Heart left ventricle (tissue), 16 donors: ENCODE results near the gene FDXACB1. TPM values are rescaled to one million over a fixed set of nuclear protein-coding genes. Genes with fewer than 3 reads are reported as not detected.

ENCODE experiments used
- ATAC-seq, 4 donors: fragments of 200-7000 bp; cut with Tn5 transposase; one replicate each; pipeline ENCODE4 v1.9.1; 2020 to 2022; ENCODE audit warnings: moderate library complexity in 4 of 4, mild to moderate bottlenecking in 3 of 4, moderate number of reproducible peaks in 1 of 4
- DNase-seq, 5 donors: peaks; one replicate each; pipeline ENCODE4 v3.0.0-alpha.2; 2020
- H3K27ac ChIP-seq, 12 donors: fragments of 200-600 bp; sonication (generic) in 4 of 12; one replicate each; pipeline versions ENCODE4 v1.5.0 to v1.8.0; 2016 to 2022; ENCODE audit warnings: mild to moderate bottlenecking in 2 of 12
- H3K27me3 ChIP-seq, 9 donors: fragments of 200-600 bp; sonication (generic) in 2 of 9; one replicate each; pipeline versions ENCODE4 v1.5.1 to v1.8.0; 2016 to 2022; ENCODE audit warnings: mild to moderate bottlenecking in 3 of 9
- H3K36me3 ChIP-seq, 9 donors: fragments of 200-600 bp; sonication (generic) in 2 of 9; one replicate each; pipeline versions ENCODE4 v1.5.0 to v1.8.0; 2018 to 2022; ENCODE audit warnings: mild to moderate bottlenecking in 2 of 9
- H3K4me1 ChIP-seq, 12 donors: fragments of 200-600 bp; sonication (generic) in 4 of 12; one replicate each; pipeline versions ENCODE4 v1.5.0 to v1.8.0; 2016 to 2022; ENCODE audit warnings: mild to moderate bottlenecking in 3 of 12
- H3K4me3 ChIP-seq, 12 donors: fragments of 200-600 bp; sonication (generic) in 4 of 12; one replicate each; pipeline versions ENCODE4 v1.5.0 to v1.8.0; 2017 to 2022; ENCODE audit warnings: mild to moderate bottlenecking in 9 of 12, moderate library complexity in 4 of 12
- H3K9me3 ChIP-seq, 12 donors: fragments of 200-600 bp; sonication (generic) in 4 of 12; one replicate each; pipeline versions ENCODE4 v1.5.0 to v1.8.0; 2016 to 2022; ENCODE audit warnings: mild to moderate bottlenecking in 1 of 12
- POLR2A ChIP-seq, 2 donors: fragments of 450-650 bp; IDR thresholded peaks; one replicate each; pipeline ENCODE4 v1.6.1; 2017; ENCODE audit warnings: antibody characterized with exemption in 2 of 2, mild to moderate bottlenecking in 2 of 2, moderate library complexity in 2 of 2
- WGBS, 4 donors: extraction: QIAGEN DNeasy Blood & Tissue Kit in 2 of 4; methylation state at CpG; one replicate each; pipeline versions ENCODE4 v1.1.5 to v1.1.7; 2013 to 2018; 5-methylcytosine and 5-hydroxymethylcytosine counted together
- intact Hi-C, 10 donors: fragments of 100-400 bp; cut with DNase I; formaldehyde crosslinking; loops; one replicate each; pipeline versions ENCODE4 v1.11.1 to v1.14.2; 2022
- long read RNA-seq, 3 donors: library from polyadenylated mRNA; unstranded; transcript quantifications; one replicate each; pipeline ENCODE4 v2.0.0, GENCODE V29; 2020 to 2021
- polyA plus RNA-seq, 2 donors: library from polyadenylated mRNA; stranded (reverse); fragments of 200-250 nt; gene quantifications; one replicate each; pipeline ENCODE4 v1.2.3, GENCODE V29; 2013
- total RNA-seq, 9 donors: library from RNA; depleted of rRNA in 2 of 9; stranded (reverse); fragments of >200 nt in 2 of 9; fragmentation: NEBNext Ultra II Directional in 3 of 9; extraction: Animal tissue kit (Norgen Biotek cat#: 25700) in 3 of 9; gene quantifications; one replicate each; pipeline versions ENCODE4 v1.1.0 to v1.2.4, GENCODE V29; 2016 to 2023
- TF ChIP-seq, protein P1 (sequence below), 12 donors: fragments of 200-600 bp; sonication (generic) in 4 of 12; IDR thresholded peaks; one replicate each; pipeline versions ENCODE4 v1.5.0 to v1.8.0; 2018 to 2022; ENCODE audit warnings: antibody characterized with exemption in 12 of 12, mild to moderate bottlenecking in 5 of 12
- donor health status: ischemic (EF 13 %, LVEDD 7.1; RV severe dilation, severe dysfunction).
- donor health status: healthy with polysubstance abuse.
- donor health status: DM: no; HTN: yes; CAD: no.
- donor health status: DM: no; HTN: no; CAD: no.
- donor health status: ischemic (EF 25% LVEDD 6.9; RV normal size, moderate dysfunction).
- donor health status: ischemic (EF 25% LVEDD 5.7; RV mildly dilated, moderate dysfunction).
- donor health status: healthy.
- donor health status: DM: yes; HTN: yes; CAD: no.
- donor health status: ischemic (EF 35%, LVEDD 5.7; RV mildly dilated, moderate dysfunction).
- donor health status: nonischemic (EF 11% LVEDD 7.7; RV severe dilation, severe dysfunction).
- donor health status: DM: yes; HTN: yes; CAD: no.
- donor health status: PGD.
- donor health status: ischemic (EF 29% LVEDD 5.4; RV normal size, mild dysfunction).
- donor health status: nonischemic (EF 23%, LVEDD 6.1; RV moderate dilation, normal function).

Gene FDXACB1, protein sequence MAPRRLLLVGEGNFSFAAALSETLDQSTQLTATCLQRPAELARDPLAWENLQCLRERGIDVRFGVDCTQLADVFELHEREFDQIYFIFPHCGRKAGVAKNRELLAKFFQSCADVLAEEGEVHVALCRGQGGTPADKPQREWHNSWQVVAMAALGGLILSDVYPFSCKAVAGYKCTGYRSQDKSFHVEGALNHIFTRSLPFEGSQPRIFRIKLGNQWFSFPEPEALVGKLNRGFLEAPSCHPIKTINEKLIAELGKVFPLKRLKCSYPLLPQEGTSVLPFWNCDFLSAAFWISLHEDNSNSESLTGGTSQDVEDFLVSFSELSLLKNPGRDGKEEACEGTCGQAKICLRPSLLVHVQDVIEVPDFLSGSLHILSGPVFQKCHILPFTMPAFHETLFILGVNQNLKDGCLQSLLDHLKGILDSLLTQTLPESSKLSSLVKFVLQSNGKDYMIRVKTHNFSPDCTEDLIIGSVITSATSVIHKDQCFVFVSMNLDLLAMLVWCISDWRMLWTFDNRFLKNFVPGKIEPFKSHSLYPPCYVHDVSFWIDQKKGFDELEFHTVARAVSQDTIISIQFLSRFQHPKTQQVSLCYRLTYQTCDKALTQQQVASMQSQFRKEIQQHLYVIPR
- 1 to 10 TPM in 6 of 9 donors, under 1 TPM in 3; 0.93 to 2.0 (median 1.3) TPM for total RNA-seq
- polyA plus RNA-seq, result 1 to 10 TPM in 1 of 2 donors, under 1 TPM in 1; 0.69 to 1.1 TPM
- long read RNA-seq, donor 1, partial matches to known transcripts, result 1 of 3 reads
- long read RNA-seq, donor 1, other reads (novel, unspliced or antisense), result 0 of 3 reads
- long read RNA-seq, donor 2, partial matches to known transcripts, result 0 of 6 reads
- long read RNA-seq, donor 2, other reads (novel, unspliced or antisense), result 1 of 6 reads
- long read RNA-seq, donor 3, partial matches to known transcripts, result 0 of 1 reads
- long read RNA-seq, donor 3, other reads (novel, unspliced or antisense), result 1 of 1 reads

DNA sequence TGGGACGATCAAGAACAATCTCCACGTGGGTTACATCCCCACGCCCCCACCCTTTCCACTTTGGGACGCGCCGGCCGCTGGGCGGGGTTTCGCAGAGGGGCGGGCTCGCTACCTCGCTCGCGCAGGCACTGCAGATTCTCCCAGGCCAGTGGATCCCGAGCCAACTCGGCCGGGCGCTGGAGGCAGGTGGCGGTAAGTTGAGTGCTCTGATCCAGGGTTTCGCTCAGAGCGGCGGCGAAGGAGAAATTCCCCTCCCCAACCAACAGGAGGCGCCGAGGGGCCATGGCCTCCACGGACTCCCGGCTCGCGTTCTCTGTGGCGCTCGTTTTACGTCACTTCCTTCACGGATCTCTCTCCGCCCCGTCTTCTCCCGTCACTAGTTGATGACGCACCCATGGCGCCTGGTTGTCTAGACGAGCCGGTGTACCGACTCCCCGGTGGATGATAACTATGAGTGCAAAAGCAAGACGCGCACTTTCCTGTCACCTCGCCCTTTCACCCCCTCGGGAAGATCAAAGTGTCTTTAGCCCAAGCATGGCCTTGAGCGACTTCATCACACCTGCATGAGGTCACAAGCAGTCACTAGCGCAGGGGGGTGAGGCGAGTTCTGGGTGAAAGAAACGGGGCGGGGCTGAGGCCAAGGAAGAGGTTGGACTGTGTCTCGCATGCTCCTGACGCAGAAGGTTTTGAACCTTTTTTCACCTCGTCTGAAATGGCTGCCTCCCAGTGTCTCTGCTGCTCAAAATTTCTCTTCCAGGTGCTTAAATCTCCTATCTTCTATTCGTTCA lies at the start of gene FDXACB1, which contains the start of gene CFAP68:
Gene FDXACB1, minus strand, starts transcription at position 317 of the 788 bp plus-strand sequence. Its CDS starts 33 bp downstream, at position 284.
Gene CFAP68, plus strand, starts transcription at position 693 of the 788 bp plus-strand sequence. Its CDS starts 20 bp downstream, at position 713.
- H3K4me1 ChIP-seq, result peaks cover 0 to 24% (median 12%) of the 10 kb centered on the region in 12 donors
- H3K27me3 ChIP-seq, result no peaks in the 10 kb centered on the region
- intact Hi-C loops, result loop anchor here in 9 of 10 donors (1.0 to 10.0 kb wide), 17 partner anchors 33 to 208 kb away; partner anchors contain the start of genes SDHD (in 6 of the 9), TIMM8B (in 6 of the 9), HSPB2 (in 3 of the 9) and CRYAB (in 1 of the 9)
- H3K27ac ChIP-seq, result peak within 1 kb of the TSS; percentile 90 to 98 (median 93)
- peak within 1 kb of the TSS; percentile 41 to 84 (median 72) for H3K4me3 ChIP-seq
- DNase-seq (peak; percentile 97 to 98 (median 98)), ATAC-seq (peak; percentile 93 to 96 (median 95))
- WGBS, 4 donors, result 0 to 1% (median 0%) methylated on average over 31 to 55 of the region's 55 CpGs
- peaks cover 0 to 37% (median 14%) of the 10 kb centered on the region in 9 donors for H3K36me3 ChIP-seq
- TF ChIP-seq POLR2A (IDR thresholded peaks at IDR 0.05), result peak in 1 of 2 donors; percentile 65
- TF ChIP-seq, protein P1, sequence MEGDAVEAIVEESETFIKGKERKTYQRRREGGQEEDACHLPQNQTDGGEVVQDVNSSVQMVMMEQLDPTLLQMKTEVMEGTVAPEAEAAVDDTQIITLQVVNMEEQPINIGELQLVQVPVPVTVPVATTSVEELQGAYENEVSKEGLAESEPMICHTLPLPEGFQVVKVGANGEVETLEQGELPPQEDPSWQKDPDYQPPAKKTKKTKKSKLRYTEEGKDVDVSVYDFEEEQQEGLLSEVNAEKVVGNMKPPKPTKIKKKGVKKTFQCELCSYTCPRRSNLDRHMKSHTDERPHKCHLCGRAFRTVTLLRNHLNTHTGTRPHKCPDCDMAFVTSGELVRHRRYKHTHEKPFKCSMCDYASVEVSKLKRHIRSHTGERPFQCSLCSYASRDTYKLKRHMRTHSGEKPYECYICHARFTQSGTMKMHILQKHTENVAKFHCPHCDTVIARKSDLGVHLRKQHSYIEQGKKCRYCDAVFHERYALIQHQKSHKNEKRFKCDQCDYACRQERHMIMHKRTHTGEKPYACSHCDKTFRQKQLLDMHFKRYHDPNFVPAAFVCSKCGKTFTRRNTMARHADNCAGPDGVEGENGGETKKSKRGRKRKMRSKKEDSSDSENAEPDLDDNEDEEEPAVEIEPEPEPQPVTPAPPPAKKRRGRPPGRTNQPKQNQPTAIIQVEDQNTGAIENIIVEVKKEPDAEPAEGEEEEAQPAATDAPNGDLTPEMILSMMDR (IDR thresholded peaks at IDR 0.05), result peak; percentile 91 to 99 (median 96)
- H3K9me3 ChIP-seq, result no peaks in the 10 kb centered on the region

DNA sequence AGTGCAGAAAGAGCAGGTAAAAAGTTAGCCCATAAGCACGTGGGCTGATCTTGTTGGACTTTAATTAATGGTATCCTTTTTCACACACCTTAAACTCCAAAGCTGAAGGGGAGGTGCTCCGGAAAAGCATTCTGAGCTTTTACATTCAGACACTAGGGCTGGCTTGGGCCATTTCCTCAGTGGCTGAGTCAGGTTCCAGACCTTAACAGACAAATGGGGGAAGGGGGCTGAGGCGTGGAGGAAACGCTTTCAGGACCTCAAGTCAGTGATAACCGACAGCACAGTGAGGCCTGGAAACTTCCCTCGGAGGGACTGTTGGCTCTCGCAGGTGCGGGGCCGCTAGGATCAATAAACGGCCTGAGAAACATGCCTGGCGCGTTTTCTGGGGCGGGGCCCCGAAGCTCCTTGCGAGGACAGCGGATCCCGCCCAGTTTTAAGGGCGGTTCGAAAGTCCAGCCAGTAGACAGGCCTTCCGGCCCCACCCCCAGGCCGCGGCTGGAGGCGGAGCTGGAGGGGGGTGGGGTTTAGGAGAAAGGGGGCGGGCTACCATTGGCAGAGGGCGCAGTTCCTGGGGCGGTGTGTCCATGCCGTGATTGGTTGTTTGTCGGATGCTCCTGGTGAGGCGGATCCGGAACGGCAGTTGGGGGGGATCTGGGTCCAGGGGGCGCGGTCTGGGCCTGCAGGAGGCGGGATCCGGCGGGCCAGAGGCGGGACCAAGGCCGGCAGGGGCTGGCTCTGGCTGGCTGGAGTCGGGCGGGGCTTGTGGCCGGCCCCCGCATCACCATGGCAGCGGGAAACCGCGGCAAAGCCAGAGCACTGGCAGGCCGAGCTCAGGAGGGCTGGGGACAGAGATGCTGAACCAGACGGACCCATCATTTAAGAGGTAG lies 47.8 kb upstream of the FDXACB1 start:
- DNase-seq (peak; percentile 97 to 98 (median 97)), ATAC-seq (peak; percentile 93 to 97 (median 96))
- Histone ChIP-seq H3K36me3 (no peaks in the 10 kb centered on the region), H3K27ac (peak overlapping the region; percentile 51 to 93 (median 86)), H3K4me3 (peak overlapping the region; percentile 2 to 66 (median 52)), H3K4me1 (peaks cover 0 to 52% (median 36%) of the 10 kb centered on the region in 12 donors), H3K9me3 (no peaks in the 10 kb centered on the region), H3K27me3 (no peaks in the 10 kb centered on the region)
- intact Hi-C loops, result loop anchor here in 7 of 10 donors (1.0 to 10.0 kb wide), 6 partner anchors 44 to 158 kb away; partner anchors contain the start of genes CFAP68 (in 6 of the 7), FDXACB1 (in 6 of the 7), SDHD (in 1 of the 7) and TIMM8B (in 1 of the 7)
- peak in 1 of 2 donors; percentile 72 for TF ChIP-seq POLR2A (IDR thresholded peaks at IDR 0.05)
- TF ChIP-seq, protein P1 (IDR thresholded peaks at IDR 0.05), result peak in 1 of 12 donors; percentile 9
- WGBS, 4 donors, result 1% methylated on average over 20 to 47 of the region's 47 CpGs

DNA sequence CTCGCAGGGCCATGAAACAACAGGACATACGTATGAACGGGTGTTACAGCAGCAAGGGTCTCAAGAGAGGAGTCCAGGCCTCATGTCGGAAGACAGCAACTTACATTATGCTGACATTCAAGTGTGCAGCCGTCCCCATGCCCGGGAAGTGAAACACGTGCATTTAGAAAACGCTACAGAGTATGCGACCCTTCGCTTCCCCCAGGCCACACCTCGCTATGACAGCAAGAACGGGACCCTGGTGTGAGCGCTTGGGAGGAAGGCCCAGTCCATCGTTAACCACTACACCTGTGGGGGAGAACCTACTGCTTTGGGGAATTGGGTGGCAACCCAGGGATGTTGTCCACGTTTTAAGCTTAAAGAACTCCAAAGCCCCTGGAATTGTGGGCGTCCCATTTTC lies 47.0 kb upstream of the FDXACB1 start:
- peak overlapping the region in 5 of 12 donors; percentile 45 to 66 (median 55) for H3K4me3 ChIP-seq
- intact Hi-C loops, result loop anchor here in 5 of 10 donors (2.0 to 10.0 kb wide), 5 partner anchors 44 to 159 kb away; partner anchors contain the start of genes CFAP68 (in 4 of the 5), FDXACB1 (in 4 of the 5), SDHD (in 1 of the 5) and TIMM8B (in 1 of the 5)
- H3K36me3 ChIP-seq, result no peaks in the 10 kb centered on the region
- peak overlapping the region; percentile 51 to 93 (median 86) for H3K27ac ChIP-seq
- H3K4me1 ChIP-seq, result peaks cover 0 to 56% (median 35%) of the 10 kb centered on the region in 12 donors
- peak in 1 of 5 donors; percentile 16 for DNase-seq
- TF ChIP-seq, protein P1 (IDR thresholded peaks at IDR 0.05), result no peak
- no peak for TF ChIP-seq POLR2A (IDR thresholded peaks at IDR 0.05)
- ATAC-seq, result no peak
- H3K9me3 ChIP-seq, result no peaks in the 10 kb centered on the region
- 87 to 94% (median 91%) methylated on average over 15 to 16 of the region's 16 CpGs for WGBS, 4 donors
- H3K27me3 ChIP-seq, result no peaks in the 10 kb centered on the region
